HG03039 (cell line): ENCODE results near the gene FABP2.
"Not testable (repeated sequence)": the region's sequence is repeated elsewhere in the genome, so short reads cannot be mapped to it uniquely, and the experiment has no call there.

Source experiments
- ATAC-seq: cut with Tn5 transposase; IDR thresholded peaks from one replicate; pipeline ENCODE4 v1.9.1; 2021; ENCODE audit warnings: mild to moderate bottlenecking, moderate library complexity; ENCODE audit not compliant: unreplicated experiment

The FABP2 gene

GRCh38 chr4:119321921-119322687 lies at the start of gene FABP2:
TSS of gene FABP2 (minus strand) at chr4:119322138. CDS start at chr4:119322102, 36 bp downstream.
- ATAC-seq = no peak

- not testable (repeated sequence) for ATAC-seq
Observed at GRCh38 chr4:119370951-119371683, 49.2 kb upstream of the FABP2 start.

GRCh38 chr4:119370392-119370791 lies 48.5 kb upstream of the FABP2 start:
- peak; percentile 99 for ATAC-seq

- ATAC-seq = not testable (repeated sequence)
Observed at GRCh38 chr4:119366802-119367201, 44.9 kb upstream of the FABP2 start.

- ATAC-seq = not testable (repeated sequence)
Observed at GRCh38 chr4:119364203-119364602, 42.3 kb upstream of the FABP2 start.

DNA sequence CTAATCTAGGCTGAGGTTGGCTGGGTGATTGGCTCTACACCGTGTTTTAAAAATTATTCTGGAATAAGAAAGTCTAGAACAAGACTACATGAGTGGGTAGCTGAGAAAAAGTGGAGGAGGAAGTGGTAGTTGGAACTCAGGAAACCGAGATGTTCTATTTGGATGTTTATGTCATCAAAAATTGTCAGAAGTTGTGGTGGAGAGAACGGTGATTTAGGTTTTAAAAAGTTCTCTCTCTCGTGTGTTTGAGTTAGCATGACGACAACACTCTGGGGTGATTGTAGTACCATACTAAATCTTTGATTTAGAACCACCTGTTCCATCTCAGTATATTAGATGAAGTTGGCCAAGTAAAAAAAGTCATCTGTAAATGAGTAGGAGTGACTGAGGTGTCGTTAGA lies 41.4 kb upstream of the FABP2 start:
- not testable (repeated sequence) for ATAC-seq

- ATAC-seq = not testable (repeated sequence)
Observed at GRCh38 chr4:119362413-119362812, 40.5 kb upstream of the FABP2 start.

GRCh38 chr4:119359873-119360272 lies 37.9 kb upstream of the FABP2 start:
- ATAC-seq = not testable (repeated sequence)

DNA sequence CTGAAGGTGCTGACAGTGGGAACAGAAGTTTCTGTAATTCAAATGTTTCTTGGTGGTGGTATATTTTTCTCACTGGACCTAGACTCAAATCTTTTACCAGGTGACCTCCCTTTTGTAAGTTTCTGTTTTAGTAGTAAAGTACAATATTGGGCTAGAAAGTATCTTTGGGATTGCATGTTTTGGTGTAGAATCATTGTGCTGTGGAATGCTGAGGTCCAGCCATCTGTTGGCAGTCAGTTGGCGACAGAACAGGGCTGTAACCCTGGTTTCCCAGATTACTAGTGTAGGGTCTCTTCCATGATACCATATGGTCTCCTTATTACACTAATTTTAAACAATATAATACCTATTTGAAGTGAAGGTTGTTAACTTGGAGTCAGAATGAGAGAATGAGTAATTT lies 34.9 kb upstream of the FABP2 start:
- not testable (repeated sequence) for ATAC-seq

DNA sequence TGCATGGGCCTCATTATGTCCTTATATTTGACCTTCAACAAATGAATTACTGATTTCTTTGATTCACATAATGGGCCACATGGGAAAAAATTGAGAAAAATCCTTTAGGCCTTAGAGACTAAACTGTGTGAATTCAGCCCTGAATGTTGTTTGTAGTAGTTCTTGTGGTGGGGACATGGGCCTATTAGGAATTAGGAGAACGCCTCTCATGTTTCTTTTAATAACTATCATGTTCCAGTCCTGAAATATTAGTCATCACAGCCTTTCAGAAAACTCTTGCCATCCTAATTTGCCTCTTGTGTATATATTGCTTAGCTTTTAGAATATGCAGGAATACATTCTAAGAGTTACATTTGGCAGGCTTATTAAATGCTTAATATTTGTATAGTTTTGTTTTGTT lies 34.1 kb upstream of the FABP2 start:
- not testable (repeated sequence) for ATAC-seq

- not testable (repeated sequence) for ATAC-seq
Observed at GRCh38 chr4:119353364-119353763, 31.4 kb upstream of the FABP2 start.

DNA sequence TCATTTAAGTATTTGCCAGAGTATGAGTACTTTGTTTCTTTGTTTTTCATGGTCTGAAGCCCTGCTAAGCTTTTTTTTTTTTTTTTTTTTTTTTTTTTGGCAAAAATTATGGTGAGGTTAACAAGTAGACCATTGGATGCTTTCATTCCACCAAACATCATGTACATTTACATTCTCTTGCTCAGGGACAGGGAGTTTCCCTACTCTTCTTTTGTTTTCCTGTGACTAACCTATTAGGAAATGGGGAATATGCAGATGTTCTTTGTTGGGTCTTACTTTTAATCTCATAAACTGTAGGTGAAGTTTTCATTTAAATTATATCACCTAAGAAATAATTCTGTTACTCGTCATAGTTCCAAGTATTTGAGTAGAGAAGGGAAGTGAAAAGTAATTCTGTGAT lies 26.2 kb upstream of the FABP2 start:
- not testable (repeated sequence) for ATAC-seq

DNA sequence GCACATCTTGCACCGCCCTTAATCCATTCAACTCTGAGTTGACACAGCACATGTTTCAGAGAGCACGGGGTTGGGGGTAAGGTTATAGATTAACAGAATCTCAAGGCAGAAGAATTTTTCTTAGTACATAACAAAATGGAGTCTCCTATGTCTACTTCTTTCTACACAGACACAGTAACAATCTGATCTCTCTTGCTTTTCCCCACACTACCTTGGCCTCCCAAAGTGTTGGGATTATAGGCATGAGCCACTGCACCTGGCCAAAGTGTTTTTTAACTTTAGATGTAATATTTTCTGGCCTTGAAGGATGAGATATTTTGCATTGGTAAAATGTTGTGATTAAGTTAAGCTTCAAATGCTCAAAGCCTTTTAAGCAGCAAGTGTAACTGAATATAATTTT lies 21.4 kb upstream of the FABP2 start:
- not testable (repeated sequence) for ATAC-seq

GRCh38 chr4:119339895-119340294 lies 18.0 kb upstream of the FABP2 start:
- ATAC-seq = not testable (repeated sequence)

- no peak for ATAC-seq
Observed at GRCh38 chr4:119337010-119337409, 15.1 kb upstream of the FABP2 start.

DNA sequence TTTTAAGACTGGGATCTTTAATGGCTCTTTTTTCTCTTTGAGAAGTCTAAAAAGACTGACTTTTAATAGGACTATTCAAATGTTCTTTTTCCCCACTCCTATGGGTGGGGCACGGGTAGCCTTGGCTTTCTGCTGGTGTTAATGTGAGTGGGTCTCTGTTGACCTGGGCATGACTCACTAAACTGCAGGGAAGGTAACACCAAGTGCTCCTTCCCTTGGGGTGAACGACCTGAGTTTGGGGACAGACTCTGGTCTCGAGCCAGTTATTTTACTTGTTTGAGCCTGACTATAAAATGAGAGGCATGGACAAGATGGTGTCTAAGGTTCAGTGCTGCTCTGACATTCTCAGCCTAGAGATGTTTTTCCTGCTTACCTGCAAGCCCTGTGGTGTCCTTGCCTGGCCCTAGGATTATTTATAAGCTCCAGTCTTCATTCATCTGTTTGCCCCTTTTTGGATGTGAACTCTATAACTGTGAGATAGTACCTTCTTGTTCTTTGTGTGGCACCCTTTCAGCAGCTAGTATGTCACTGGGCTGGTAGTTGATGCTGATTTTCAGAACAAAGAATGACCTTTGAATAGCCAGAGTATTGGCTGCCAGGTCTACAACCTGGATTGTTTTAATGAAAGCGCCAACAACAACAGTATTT lies 14.5 kb upstream of the FABP2 start:
- not testable (repeated sequence) for ATAC-seq

GRCh38 chr4:119329835-119330620 lies 8.1 kb upstream of the FABP2 start:
- ATAC-seq = no peak

- no peak for ATAC-seq
Observed at GRCh38 chr4:119328695-119329094, 6.8 kb upstream of the FABP2 start.

- no peak for ATAC-seq
Observed at GRCh38 chr4:119317990-119318389, 3.9 kb downstream of the FABP2 start.

- no peak for ATAC-seq
Observed at GRCh38 chr4:119315036-119315435, 6.9 kb downstream of the FABP2 start.

DNA sequence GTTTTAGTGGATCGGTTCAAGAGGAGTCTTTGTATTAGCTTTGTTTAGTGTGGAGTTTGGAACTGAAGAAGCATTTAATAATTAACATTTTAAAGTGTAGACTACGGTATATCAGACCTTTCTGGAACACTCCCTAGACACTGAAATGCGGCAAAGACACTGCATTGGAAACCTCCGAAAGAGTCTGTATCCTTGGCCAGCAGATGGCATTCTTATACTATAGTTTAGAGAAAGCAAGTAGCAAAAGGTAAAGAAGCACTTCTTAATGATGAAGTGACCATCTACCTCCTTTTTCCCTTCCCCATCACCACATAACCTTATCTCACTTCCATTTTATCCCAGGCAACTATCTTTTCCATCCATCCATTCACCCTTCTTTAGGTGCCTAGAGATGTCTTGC lies 7.6 kb downstream of the FABP2 start:
- peak; percentile 79 for ATAC-seq
